Adrenal gland (tissue), 5 donors: Measurements from ENCODE around the gene IL36G.

ENCODE experiments used
- POLR2A ChIP-seq, 2 donors: fragments of 450-650 bp; IDR thresholded peaks; one replicate each; pipeline ENCODE4 v1.6.1; 2017; ENCODE audit warnings: antibody characterized with exemption in 2 of 2, mild to moderate bottlenecking in 2 of 2, moderate library complexity in 1 of 2
- TF ChIP-seq, protein P1 (sequence below), 6 experiments: fragments of 450-650 bp in 4 of 6; fragments of 200-600 bp in 2 of 6; sonication (generic) in 1 of 6; IDR thresholded peaks; 1 replicate in 5 of 6; 2 replicates in 1 of 6; pipeline versions ENCODE4 v1.5.1 to v1.8.0; 2016 to 2021; ENCODE audit warnings: antibody characterized with exemption in 6 of 6, mild to moderate bottlenecking in 2 of 6, moderate library complexity in 1 of 6
- donor health status: DM: no; HTN: no; CAD: no.

DNA sequence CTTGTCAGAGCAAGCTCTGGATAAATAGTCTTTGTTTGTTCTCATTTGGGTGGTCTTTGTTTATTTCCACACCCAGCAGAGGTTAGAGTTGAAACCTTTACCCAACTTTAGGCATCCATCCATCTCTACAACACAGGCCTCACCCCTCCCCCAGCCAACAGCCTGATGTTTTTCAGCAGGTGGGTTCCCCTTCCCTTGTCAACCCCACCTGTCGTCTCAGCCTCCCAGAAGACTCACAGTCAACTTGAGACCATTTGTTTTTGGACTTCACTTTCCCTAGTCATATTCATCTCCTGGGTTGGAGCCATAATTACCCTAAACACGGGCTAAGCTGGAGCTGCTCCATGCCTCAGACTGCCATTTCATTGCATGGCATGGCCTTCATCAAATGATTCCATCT lies 31.7 kb upstream of the IL36G start:
- TF ChIP-seq, protein P1, sequence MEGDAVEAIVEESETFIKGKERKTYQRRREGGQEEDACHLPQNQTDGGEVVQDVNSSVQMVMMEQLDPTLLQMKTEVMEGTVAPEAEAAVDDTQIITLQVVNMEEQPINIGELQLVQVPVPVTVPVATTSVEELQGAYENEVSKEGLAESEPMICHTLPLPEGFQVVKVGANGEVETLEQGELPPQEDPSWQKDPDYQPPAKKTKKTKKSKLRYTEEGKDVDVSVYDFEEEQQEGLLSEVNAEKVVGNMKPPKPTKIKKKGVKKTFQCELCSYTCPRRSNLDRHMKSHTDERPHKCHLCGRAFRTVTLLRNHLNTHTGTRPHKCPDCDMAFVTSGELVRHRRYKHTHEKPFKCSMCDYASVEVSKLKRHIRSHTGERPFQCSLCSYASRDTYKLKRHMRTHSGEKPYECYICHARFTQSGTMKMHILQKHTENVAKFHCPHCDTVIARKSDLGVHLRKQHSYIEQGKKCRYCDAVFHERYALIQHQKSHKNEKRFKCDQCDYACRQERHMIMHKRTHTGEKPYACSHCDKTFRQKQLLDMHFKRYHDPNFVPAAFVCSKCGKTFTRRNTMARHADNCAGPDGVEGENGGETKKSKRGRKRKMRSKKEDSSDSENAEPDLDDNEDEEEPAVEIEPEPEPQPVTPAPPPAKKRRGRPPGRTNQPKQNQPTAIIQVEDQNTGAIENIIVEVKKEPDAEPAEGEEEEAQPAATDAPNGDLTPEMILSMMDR (IDR thresholded peaks at IDR 0.05): no peak
- TF ChIP-seq POLR2A (IDR thresholded peaks at IDR 0.05): no peak
